HUES64 (cell line): ENCODE results near the gene CAVIN3. TPM values are rescaled to one million over a fixed set of nuclear protein-coding genes. Genes with fewer than 3 reads are reported as not detected.
A peak's percentile ranks its signal among the peaks of the same experiment; 100 is the strongest.

ENCODE experiments used
- H3K27ac ChIP-seq: 2 replicates; pipeline ENCODE4 v1.7.0; 2013; ENCODE audit warnings: low read depth, low read length, inconsistent platforms
- H3K27me3 ChIP-seq: 2 replicates; pipeline ENCODE4 v1.6.1; 2013; ENCODE audit warnings: mild to moderate bottlenecking, low read length; ENCODE audit not compliant: insufficient read depth
- H3K36me3 ChIP-seq: 2 replicates; pipeline ENCODE4 v1.6.1; 2013; ENCODE audit warnings: mild to moderate bottlenecking, low read length; ENCODE audit not compliant: insufficient read depth
- H3K4me1 ChIP-seq: 2 replicates; pipeline ENCODE4 v1.6.1; 2013; ENCODE audit warnings: mild to moderate bottlenecking, low read length, moderate library complexity; ENCODE audit not compliant: insufficient read depth
- H3K4me3 ChIP-seq: 2 replicates; pipeline ENCODE4 v1.5.1; 2013; ENCODE audit warnings: mild to moderate bottlenecking, low read length, moderate library complexity
- H3K9ac ChIP-seq: 2 replicates; pipeline ENCODE4 v1.6.1; 2013; ENCODE audit warnings: mild to moderate bottlenecking, low read depth, low read length
- H3K9me3 ChIP-seq: 2 replicates; pipeline ENCODE4 v1.6.1; 2013; ENCODE audit warnings: low read depth, low read length; ENCODE audit not compliant: insufficient read depth
- WGBS: fragments of 150-250, 120-280 bp; methylation state at CpG from one replicate; pipeline ENCODE4 v1.1.7; 2013; ENCODE audit warnings: missing lambda C conversion rate; 5-methylcytosine and 5-hydroxymethylcytosine counted together
- polyA plus RNA-seq, 2 experiments: library from polyadenylated mRNA; stranded (reverse); fragments of 50-300 nt; gene quantifications; one replicate each; pipeline ENCODE4 v1.2.3, GENCODE V29; 2013

The CAVIN3 gene
- polyA plus RNA-seq (2013, experiment 1 of 2): 20.0 TPM
- polyA plus RNA-seq (2013, experiment 2 of 2): 17.8 TPM

DNA sequence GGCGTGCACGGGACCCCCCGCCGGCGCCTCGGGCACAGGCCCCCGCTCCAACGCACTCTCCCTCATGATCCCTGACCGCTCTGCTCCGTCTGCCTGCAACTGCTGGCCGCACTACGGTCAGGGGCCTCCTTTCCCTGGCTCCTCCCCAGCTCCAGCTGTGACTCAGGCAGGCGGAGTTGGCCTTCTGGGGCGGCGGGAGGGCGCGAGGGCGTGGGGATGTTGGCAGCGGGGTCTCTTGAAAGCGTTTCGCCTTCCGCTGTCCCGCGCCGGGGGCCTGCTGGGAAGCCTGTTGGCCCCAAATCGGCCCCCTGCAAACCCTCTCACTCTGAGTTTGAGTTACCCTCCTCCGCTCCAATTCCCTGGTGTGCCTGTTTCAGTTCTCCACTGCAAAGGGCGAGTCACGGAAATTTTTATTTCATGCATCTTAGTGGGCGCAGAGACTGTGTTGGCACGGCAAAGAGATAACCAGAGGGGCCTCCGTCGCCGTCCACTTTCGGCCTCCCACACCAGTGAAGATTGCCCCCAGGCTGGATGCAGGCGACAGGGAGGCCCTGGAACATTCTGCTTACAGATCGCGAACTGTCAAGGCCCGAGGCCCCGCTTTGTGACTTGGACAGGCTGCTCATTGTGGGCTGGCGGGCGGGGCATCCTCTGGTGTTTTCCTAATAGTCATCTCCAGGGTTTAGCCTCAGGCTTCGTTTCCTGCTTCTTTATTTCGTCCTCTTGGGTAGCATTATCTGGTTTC lies at the start of gene CAVIN3:
Gene CAVIN3 (minus strand): TSS at position 91 of the 745 bp plus-strand sequence. CDS start 25 bp downstream, at position 66.
- 5% methylated on average over 44 of the region's 44 CpGs for WGBS
- peak within 1 kb of the TSS; percentile 86 for H3K9ac ChIP-seq
- H3K27ac ChIP-seq: peak within 1 kb of the TSS; percentile 88
- H3K36me3 ChIP-seq: no peaks in the 10 kb centered on the region
- peak within 1 kb of the TSS; percentile 73 for H3K4me3 ChIP-seq
- H3K9me3 ChIP-seq: no peaks in the 10 kb centered on the region
- H3K4me1 ChIP-seq: peaks cover 45% of the 10 kb centered on the region
- no peaks in the 10 kb centered on the region; the same call in 1 of the 2 replicates for H3K27me3 ChIP-seq

DNA sequence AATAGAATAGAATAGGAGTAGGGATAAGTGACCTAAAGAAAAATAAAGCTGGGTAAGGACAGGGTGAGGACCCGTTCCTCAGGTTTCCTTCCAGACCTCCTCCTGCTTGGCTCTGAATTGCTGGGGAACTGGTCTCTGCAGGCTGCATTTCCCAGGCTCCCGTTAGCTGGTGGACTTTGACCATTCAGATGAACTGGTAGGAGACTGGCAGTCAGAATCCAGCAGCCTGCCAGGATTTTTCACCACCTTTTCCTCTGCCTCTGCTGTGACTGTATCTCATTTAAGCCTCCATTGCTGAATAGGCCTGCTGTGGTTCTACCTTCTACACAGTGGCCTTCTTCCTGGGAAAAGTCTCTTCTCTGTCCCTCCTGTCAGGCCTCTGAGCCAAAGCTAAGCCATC lies 45.4 kb upstream of the CAVIN3 start:
- Histone ChIP-seq H3K27me3 (no peaks in the 10 kb centered on the region), H3K9me3 (no peaks in the 10 kb centered on the region), H3K4me1 (no peaks in the 10 kb centered on the region), H3K36me3 (no peaks in the 10 kb centered on the region), H3K4me3 (no peak overlapping the region), H3K27ac (no peak overlapping the region), H3K9ac (no peak overlapping the region)
- 89% methylated on average over 2 of the region's 2 CpGs for WGBS

DNA sequence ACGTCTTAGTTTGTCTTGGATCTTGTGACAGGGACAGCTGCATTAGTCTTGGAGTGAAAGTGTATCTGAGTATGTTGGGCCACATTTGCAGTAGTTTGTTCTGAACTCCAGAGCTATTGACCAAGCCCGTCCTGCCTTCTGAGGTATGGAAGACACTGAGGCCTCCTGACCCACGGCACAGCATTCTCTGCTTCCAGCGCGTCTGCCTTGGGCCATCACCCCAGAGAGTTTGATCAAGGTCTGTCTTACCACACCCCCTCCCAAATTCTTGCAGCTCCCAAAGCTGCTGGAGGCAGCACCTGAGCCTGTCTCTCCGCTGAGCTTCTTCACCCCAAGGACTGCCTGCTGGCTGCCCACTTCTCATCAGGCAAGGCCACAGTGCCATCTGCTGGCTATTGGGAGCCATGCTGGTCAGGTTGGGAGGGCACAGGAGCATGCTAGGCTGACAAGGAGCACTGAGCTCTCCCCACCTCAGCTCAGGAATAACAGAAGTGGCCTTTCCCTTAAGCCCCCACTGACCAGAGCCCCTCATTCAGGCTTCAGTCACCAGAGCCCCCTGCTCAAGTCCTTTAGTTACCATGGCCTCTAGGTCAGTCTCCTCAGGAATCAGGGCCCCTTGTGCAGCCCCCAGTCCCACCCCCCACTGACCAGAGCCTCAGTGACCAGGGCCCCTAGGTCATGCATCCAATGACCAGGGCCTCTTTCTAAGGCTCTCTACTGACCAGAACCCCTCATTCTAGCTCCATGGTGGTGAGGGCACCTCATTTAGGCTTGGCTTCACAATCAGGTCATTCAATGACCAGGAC lies 42.8 kb upstream of the CAVIN3 start:
- WGBS: 65% methylated on average over 6 of the region's 6 CpGs
- no peak overlapping the region for H3K9ac ChIP-seq
- H3K27ac ChIP-seq: no peak overlapping the region
- no peak overlapping the region for H3K4me3 ChIP-seq
- no peaks in the 10 kb centered on the region for H3K4me1 ChIP-seq
- H3K9me3 ChIP-seq: no peaks in the 10 kb centered on the region
- H3K27me3 ChIP-seq: 0 out of 2 replicates have a peak, but pooled peaks cover 2% of the 10 kb centered on the region
- no peaks in the 10 kb centered on the region for H3K36me3 ChIP-seq

DNA sequence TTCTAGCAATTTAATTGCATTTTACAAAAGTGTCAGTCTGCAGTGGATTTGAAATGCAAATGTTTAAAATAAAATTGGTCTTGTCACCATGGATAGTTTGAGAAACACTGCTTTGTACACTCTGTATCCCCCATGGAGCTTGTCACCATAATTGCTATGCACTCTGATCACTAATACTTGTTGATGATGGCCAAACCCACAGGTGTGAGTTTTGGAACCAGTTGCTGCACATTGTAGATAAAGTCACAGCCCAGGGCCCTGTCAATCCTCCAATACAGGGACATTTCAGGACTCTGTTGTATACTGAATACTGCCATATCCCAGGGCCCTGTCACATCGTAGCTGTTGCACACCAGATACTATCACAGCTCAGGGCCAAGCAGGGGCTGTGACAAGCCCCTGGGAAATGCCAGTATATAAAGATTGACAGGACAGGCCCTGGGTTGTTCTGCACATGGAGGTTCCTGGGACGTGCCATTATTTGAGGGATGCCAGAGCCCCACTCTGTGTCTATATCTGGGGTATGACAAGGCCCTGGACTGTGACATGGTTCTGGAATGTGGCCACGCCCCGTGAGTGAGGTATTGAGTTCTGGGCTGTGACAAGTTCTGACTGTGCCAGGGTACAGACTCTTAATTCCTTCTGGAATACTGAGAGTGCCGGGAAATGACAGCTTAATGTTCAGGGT lies 42.0 kb upstream of the CAVIN3 start:
- WGBS: 92% methylated on average over 5 of the region's 5 CpGs
- H3K27ac ChIP-seq: no peak overlapping the region
- H3K36me3 ChIP-seq: no peaks in the 10 kb centered on the region
- H3K4me3 ChIP-seq: no peak overlapping the region
- no peak overlapping the region for H3K9ac ChIP-seq
- no peaks in the 10 kb centered on the region for H3K9me3 ChIP-seq
- 0 out of 2 replicates have a peak, but pooled peaks cover 2% of the 10 kb centered on the region for H3K27me3 ChIP-seq
- peaks cover under 1% of the 10 kb centered on the region; the same call in 1 of the 2 replicates for H3K4me1 ChIP-seq

DNA sequence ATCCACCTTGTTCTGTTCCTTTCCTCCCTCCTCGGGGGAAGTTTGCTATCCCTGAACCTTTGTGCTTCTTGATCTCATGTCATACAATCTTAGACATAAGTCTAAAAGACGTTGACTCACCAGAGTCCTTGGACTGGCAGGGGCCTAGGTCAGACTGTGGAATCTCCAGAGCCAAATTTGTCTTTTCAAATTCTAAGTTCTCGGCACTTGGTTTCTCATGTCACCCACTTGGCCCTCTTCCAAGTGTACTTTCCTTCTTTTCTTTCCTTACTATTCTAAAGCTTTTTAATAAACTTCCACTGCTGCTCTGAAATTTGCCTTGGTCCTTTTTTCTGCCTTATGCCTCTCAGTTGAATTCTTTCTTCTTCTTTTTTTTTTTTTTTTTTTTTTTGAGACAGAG lies 39.9 kb upstream of the CAVIN3 start:
- H3K9me3 ChIP-seq: no peaks in the 10 kb centered on the region
- 93% methylated on average over 3 of the region's 3 CpGs for WGBS
- peaks cover 6% of the 10 kb centered on the region; the same call in 1 of the 2 replicates for H3K4me1 ChIP-seq
- 0 out of 2 replicates have a peak, but pooled peaks cover 2% of the 10 kb centered on the region for H3K27me3 ChIP-seq
- H3K4me3 ChIP-seq: no peak overlapping the region
- H3K27ac ChIP-seq: no peak overlapping the region
- H3K9ac ChIP-seq: no peak overlapping the region
- no peaks in the 10 kb centered on the region for H3K36me3 ChIP-seq

DNA sequence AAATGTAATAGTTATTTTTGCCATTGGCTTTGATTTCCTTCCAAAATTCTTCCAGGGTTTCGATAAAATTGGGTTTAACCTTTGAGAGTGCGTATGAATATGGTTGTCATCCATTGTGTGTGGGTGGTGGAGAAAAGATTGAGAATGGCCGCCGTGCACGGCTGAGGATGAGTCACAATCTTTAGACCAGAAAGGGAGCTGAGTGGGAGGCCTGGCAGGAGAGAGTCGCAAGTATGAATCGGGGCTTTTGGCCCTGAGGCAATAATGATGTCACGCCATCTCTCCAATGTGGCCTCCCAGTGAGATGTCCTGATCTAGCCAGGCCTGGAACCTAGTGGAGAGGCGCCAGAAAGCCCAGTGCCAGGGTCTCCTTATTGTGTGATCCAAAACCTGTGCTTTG lies 36.9 kb upstream of the CAVIN3 start:
- no peak overlapping the region for H3K27ac ChIP-seq
- no peaks in the 10 kb centered on the region for H3K9me3 ChIP-seq
- peaks cover 6% of the 10 kb centered on the region; the same call in 1 of the 2 replicates for H3K4me1 ChIP-seq
- H3K36me3 ChIP-seq: no peaks in the 10 kb centered on the region
- 79% methylated on average over 8 of the region's 9 CpGs for WGBS
- H3K4me3 ChIP-seq: no peak overlapping the region
- 0 out of 2 replicates have a peak, but pooled peaks cover 2% of the 10 kb centered on the region for H3K27me3 ChIP-seq
- H3K9ac ChIP-seq: no peak overlapping the region

DNA sequence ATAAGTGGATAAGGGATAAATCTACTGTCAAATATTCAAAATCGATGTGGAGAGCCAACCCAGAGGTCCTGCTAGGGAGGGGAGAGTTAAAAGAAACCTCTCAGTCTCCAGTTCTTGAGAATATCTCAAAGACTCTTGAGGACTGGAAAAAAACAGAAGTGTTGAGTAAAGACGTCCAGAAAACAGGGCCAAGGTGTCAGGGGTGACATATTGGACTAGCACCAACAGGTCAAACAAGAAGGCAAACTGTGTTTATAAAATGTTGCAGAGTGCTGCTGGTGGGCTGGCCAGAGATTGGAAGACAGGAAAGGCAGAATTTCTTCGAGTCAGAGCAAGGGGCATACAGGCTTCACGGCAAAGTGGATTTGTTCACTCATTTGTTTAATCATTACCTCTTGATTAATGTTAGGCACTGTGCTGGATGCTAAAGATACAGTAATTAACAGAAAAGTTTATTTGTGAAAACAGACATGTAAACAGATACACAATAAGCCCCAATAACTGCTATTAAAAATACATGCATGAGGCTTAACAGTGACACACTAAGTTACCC lies 36.3 kb upstream of the CAVIN3 start:
- Histone ChIP-seq H3K27ac (no peak overlapping the region), H3K36me3 (no peaks in the 10 kb centered on the region), H3K9me3 (no peaks in the 10 kb centered on the region), H3K9ac (no peak overlapping the region), H3K4me1 (peaks cover 6% of the 10 kb centered on the region; the same call in 1 of the 2 replicates), H3K27me3 (0 out of 2 replicates have a peak, but pooled peaks cover 2% of the 10 kb centered on the region), H3K4me3 (no peak overlapping the region)
- WGBS: 90% methylated on average over 4 of the region's 4 CpGs

GRCh38 chr11:6354651-6355485 lies 34.6 kb upstream of the CAVIN3 start:
- no peak overlapping the region for H3K27ac ChIP-seq
- H3K9ac ChIP-seq: no peak overlapping the region
- peaks cover 6% of the 10 kb centered on the region; the same call in 1 of the 2 replicates for H3K4me1 ChIP-seq
- H3K9me3 ChIP-seq: no peaks in the 10 kb centered on the region
- H3K4me3 ChIP-seq: no peak overlapping the region
- H3K36me3 ChIP-seq: no peaks in the 10 kb centered on the region
- H3K27me3 ChIP-seq: 0 out of 2 replicates have a peak, but pooled peaks cover 1% of the 10 kb centered on the region
- 88% methylated on average over 4 of the region's 4 CpGs for WGBS

GRCh38 chr11:6353367-6353987 lies 33.2 kb upstream of the CAVIN3 start:
- Histone ChIP-seq H3K9me3 (no peaks in the 10 kb centered on the region), H3K27me3 (no peaks in the 10 kb centered on the region), H3K4me1 (peaks cover 6% of the 10 kb centered on the region; the same call in 1 of the 2 replicates), H3K9ac (no peak overlapping the region), H3K36me3 (no peaks in the 10 kb centered on the region), H3K27ac (no peak overlapping the region), H3K4me3 (no peak overlapping the region)
- WGBS: 25% methylated on average over 5 of the region's 5 CpGs
